IMR-90 (cell line): ENCODE measurements around the gene IL15RA. TPM values are rescaled to one million over a fixed set of nuclear protein-coding genes. Genes with fewer than 3 reads are reported as not detected.
"Not testable (repeated sequence)": the region's sequence is repeated elsewhere in the genome, so short reads cannot be mapped to it uniquely, and the experiment has no call there.

Experiments used
- ATAC-seq: fragments of 200-7000 bp; cut with Tn5 transposase; 2 replicates; pipeline ENCODE4 v1.9.1; 2020; ENCODE audit warnings: low read depth, mild to moderate bottlenecking, moderate library complexity
- BruUV-seq: library from RNA; stranded (reverse); fragments of 400-500 nt; replicated peaks from 2 replicates; lab custom pipeline; 2021; lab: Mats Ljungman, UMichigan
- CTCF ChIA-PET: fragments of 300-600 bp; formaldehyde crosslinking; extraction: SDS; loops from one replicate; lab custom pipeline; 2021; ENCODE audit warnings: antibody characterized with exemption; lab: Yijun Ruan, JAX
- POLR2A ChIA-PET: fragments of 300-600 bp; sonication (Branson Sonifier 250); formaldehyde crosslinking; loops from one replicate; lab custom pipeline; 2022; ENCODE audit warnings: antibody characterized with exemption; ENCODE audit not compliant: unreplicated experiment; lab: Charles Lee
- DNase-seq: peaks from one replicate; pipeline ENCODE4 v3.0.0; 2013
- H2AFZ ChIP-seq: replicated peaks from 2 replicates; pipeline ENCODE3; 2013; ENCODE audit warnings: low read length, mild to moderate bottlenecking; ENCODE audit not compliant: poor library complexity
- H2AK5ac ChIP-seq: 2 replicates; pipeline ENCODE4 v1.6.1; 2013; ENCODE audit warnings: low read depth, low read length, inconsistent platforms
- H2AK9ac ChIP-seq: replicated peaks from 2 replicates; pipeline ENCODE3; 2013; ENCODE audit warnings: mild to moderate bottlenecking, low read depth, low read length, moderate library complexity; ENCODE audit not compliant: poor library complexity
- H2BK120ac ChIP-seq: 2 replicates; pipeline ENCODE4 v1.6.1; 2013; ENCODE audit warnings: low read depth, low read length, inconsistent platforms
- H2BK15ac ChIP-seq: 3 replicates; pipeline ENCODE4 v1.6.1; 2013; ENCODE audit warnings: low read depth, low read length, inconsistent platforms
- H2BK20ac ChIP-seq: 2 replicates; pipeline ENCODE4 v1.6.1; 2013; ENCODE audit warnings: low read depth, mild to moderate bottlenecking, inconsistent platforms, low read length, moderate library complexity
- H2BK5ac ChIP-seq: 2 replicates; pipeline ENCODE4 v1.6.1; 2013; ENCODE audit warnings: mild to moderate bottlenecking, low read depth, low read length, inconsistent platforms; ENCODE audit not compliant: poor library complexity, severe bottlenecking
- H3K14ac ChIP-seq: replicated peaks from 2 replicates; pipeline ENCODE4 v1.6.1; 2013; ENCODE audit warnings: low read depth, low read length, inconsistent platforms
- H3K18ac ChIP-seq: 2 replicates; pipeline ENCODE4 v1.6.1; 2013; ENCODE audit warnings: low read depth, low read length, control low read depth
- H3K23ac ChIP-seq: 2 replicates; pipeline ENCODE4 v1.6.1; 2013; ENCODE audit warnings: low read depth, low read length, inconsistent platforms
- H3K27ac ChIP-seq: 2 replicates; pipeline ENCODE4 v1.5.1; 2013; ENCODE audit warnings: mild to moderate bottlenecking, control low read depth, low read length; ENCODE audit not compliant: insufficient read depth
- H3K27me3 ChIP-seq: 2 replicates; pipeline ENCODE4 v1.6.1; 2013; ENCODE audit warnings: low read length; ENCODE audit not compliant: control insufficient read depth, insufficient read depth
- H3K36me3 ChIP-seq: 2 replicates; pipeline ENCODE4 v1.6.1; 2013; ENCODE audit warnings: low read length, mixed read lengths; ENCODE audit not compliant: control insufficient read depth, insufficient read depth
- H3K4ac ChIP-seq: 2 replicates; pipeline ENCODE4 v1.6.1; 2013; ENCODE audit warnings: low read depth, low read length, inconsistent platforms
- H3K4me1 ChIP-seq: 2 replicates; pipeline ENCODE4 v1.6.1; 2013; ENCODE audit warnings: low read length, mixed read lengths; ENCODE audit not compliant: control insufficient read depth, insufficient read depth
- H3K4me2 ChIP-seq: 2 replicates; pipeline ENCODE4 v1.6.1; 2013; ENCODE audit warnings: low read depth, mild to moderate bottlenecking, control low read depth, low read length, moderate library complexity
- H3K4me3 ChIP-seq: 2 replicates; pipeline ENCODE4 v1.5.1; 2013; ENCODE audit warnings: low read depth, mild to moderate bottlenecking, control low read depth, low read length, moderate library complexity; ENCODE audit not compliant: insufficient read depth
- H3K56ac ChIP-seq: 2 replicates; pipeline ENCODE4 v1.6.1; 2013; ENCODE audit warnings: low read length, inconsistent platforms; ENCODE audit not compliant: insufficient read depth; ENCODE audit errors: extremely low read depth
- H3K79me1 ChIP-seq, 2 experiments: 2 replicates each; pipeline ENCODE4 v1.6.1; 2013; ENCODE audit warnings: low read length in 2 of 2, inconsistent platforms in 1 of 2, low read depth in 1 of 2
- H3K9ac ChIP-seq: 2 replicates; pipeline ENCODE4 v1.6.1; 2013; ENCODE audit warnings: low read depth, low read length, control low read depth
- H3K9me1 ChIP-seq: 2 replicates; pipeline ENCODE4 v1.6.1; 2013; ENCODE audit warnings: low read length, inconsistent platforms; ENCODE audit not compliant: insufficient read depth
- H3K9me3 ChIP-seq: 2 replicates; pipeline ENCODE4 v1.6.1; 2013; ENCODE audit warnings: low read length; ENCODE audit not compliant: control insufficient read depth, insufficient read depth
- H4K20me1 ChIP-seq: 2 replicates; pipeline ENCODE4 v1.6.1; 2013; ENCODE audit warnings: low read length, inconsistent platforms; ENCODE audit not compliant: insufficient read depth
- H4K5ac ChIP-seq: 2 replicates; pipeline ENCODE4 v1.6.1; 2013; ENCODE audit warnings: mild to moderate bottlenecking, low read depth, low read length, control low read depth
- H4K8ac ChIP-seq, 2 experiments: 2 replicates each; pipeline ENCODE4 v1.6.1; 2013; ENCODE audit warnings: low read depth in 2 of 2, low read length in 2 of 2, control low read depth in 1 of 2, inconsistent platforms in 1 of 2
- H4K91ac ChIP-seq: 2 replicates; pipeline ENCODE4 v1.6.1; 2013; ENCODE audit warnings: low read depth, low read length, inconsistent platforms; ENCODE audit not compliant: insufficient read depth
- WGBS, 2 experiments: methylation state at CpG; one replicate each; pipeline versions ENCODE4 v1.1.5 to v1.1.7; 2013; ENCODE audit warnings: missing lambda C conversion rate in 2 of 2; ENCODE audit not compliant: insufficient read length in 1 of 2; ENCODE audit errors: extremely low coverage in 2 of 2; 5-methylcytosine and 5-hydroxymethylcytosine counted together
- dilution Hi-C: fragments of 300-500 bp; cut with HindIII; formaldehyde crosslinking; loops from one replicate; pipeline ENCODE4 v1.14.3; 2018; ENCODE audit warnings: low sequenced_read_pairs; ENCODE audit not compliant: unreplicated experiment
- in situ Hi-C: fragments of 300-500 bp; cut with MboI; formaldehyde crosslinking; loops from 3 replicates; pipeline ENCODE4 v1.14.3; 2019; ENCODE audit warnings: low sequenced_read_pairs, inconsistent platforms, mixed read lengths
- intact Hi-C: fragments of 100-400 bp; cut with micrococcal nuclease; formaldehyde crosslinking; loops from 2 replicates; pipeline ENCODE4 v1.10.0; 2022
- polyA plus RNA-seq, 3 experiments: library from polyadenylated mRNA; depleted of rRNA; stranded (reverse); fragments of >200 nt; gene quantifications; 2 replicates each; pipeline ENCODE4 v1.2.3, GENCODE V29; 2012; ENCODE audit warnings: low replicate concordance in 1 of 3
- total RNA-seq: library from RNA; depleted of rRNA; stranded (reverse); fragments of >200 nt; gene quantifications from 2 replicates; pipeline ENCODE4 v1.2.3, GENCODE V29; 2012

The IL15RA gene
- total and polyA plus RNA-seq, 2 of the 4 experiments (the other 2 are of a cell fraction): 2.0 to 7.6 TPM

GRCh38 chr10:5908676-5909075 is 68.7 kb downstream of the IL15RA start:
- H3K36me3 ChIP-seq: peaks cover 50% of the 10 kb centered on the region

More at GRCh38 chr10:5908676-5909075, 68.7 kb downstream of the IL15RA start:
- H4K5ac ChIP-seq, H2BK120ac ChIP-seq, H3K9ac ChIP-seq, POLR2A ChIA-PET, dilution Hi-C loops, H3K23ac ChIP-seq, H3K9me1 ChIP-seq, H3K4me3 ChIP-seq, H3K18ac ChIP-seq, H4K20me1 ChIP-seq, in situ Hi-C loops, H2BK15ac ChIP-seq, H3K9me3 ChIP-seq, H2AK9ac ChIP-seq, intact Hi-C loops, BruUV-seq, H3K14ac ChIP-seq, DNase-seq, H2AK5ac ChIP-seq, H3K4me2 ChIP-seq, ATAC-seq, H4K91ac ChIP-seq, CTCF ChIA-PET, H2AFZ ChIP-seq, H2BK5ac ChIP-seq, H3K27me3 ChIP-seq, H3K4ac ChIP-seq, H3K27ac ChIP-seq, H3K4me1 ChIP-seq, H3K56ac ChIP-seq, H2BK20ac ChIP-seq, H4K8ac ChIP-seq: not testable (repeated sequence)
- H3K79me1 ChIP-seq: peaks cover 18 to 66% of the 10 kb centered on the region in 2 experiments
- WGBS, 2 experiments: 67% methylated on average over 1 of the region's 7 CpGs; no CpG with 5 or more reads in 1 of the 2 experiments
